ENCODE data around the gene IPO8.

IPO8 gene

DNA sequence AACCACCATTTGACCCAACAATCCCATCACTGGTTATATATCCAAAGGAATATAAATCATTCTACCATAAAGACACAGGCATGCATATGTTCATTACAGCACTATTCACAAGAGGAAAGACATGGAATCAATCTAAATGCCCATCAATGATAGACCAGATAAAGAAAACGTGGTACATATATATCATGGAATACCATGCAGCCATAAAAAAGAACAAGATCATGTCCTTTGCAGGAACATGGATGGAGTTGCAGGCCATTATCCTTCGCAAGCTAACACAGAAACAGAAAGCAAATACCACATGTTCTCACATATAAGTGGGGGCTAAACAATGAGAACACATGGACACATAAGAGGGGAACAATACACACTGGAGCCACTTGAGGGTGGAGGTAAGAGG lies 43.4 kb upstream of the IPO8 start:
- Histone ChIP-seq H3K9ac (ENCODE audit: low read length) (no peak overlapping the region), H3K9me2 (replicated peaks; ENCODE audit: insufficient read depth, low read length) (no peaks in the 10 kb centered on the region), H3K4me1 (ENCODE audit: low read length) (no peaks in the 10 kb centered on the region), H3K4me3 (ENCODE audit: low read length) (no peak overlapping the region), H3K9me3 (replicated peaks; ENCODE audit: insufficient read depth, low read length) (no peaks in the 10 kb centered on the region), H3K36me3 (replicated peaks; ENCODE audit: insufficient read depth, low read length) (0 out of 2 replicates have a peak, but pooled peaks cover 4% of the 10 kb centered on the region), H3K27me3 (replicated peaks; ENCODE audit: insufficient read depth, low read length) (no peaks in the 10 kb centered on the region), H3K79me2 (ENCODE audit: low read length) (no peaks in the 10 kb centered on the region), H4K20me1 (ENCODE audit: insufficient read depth, low read length) (no peaks in the 10 kb centered on the region), H3F3A (ENCODE audit: insufficient read depth, low read length) (no peaks in the 10 kb centered on the region), H3K27ac (ENCODE audit: low read length) (no peak overlapping the region), H3K4me2 (ENCODE audit: low read depth, low read length) (no peak overlapping the region), H2AFZ (ENCODE audit: low read length) (no peak overlapping the region)
- TF ChIP-seq CTCF (IDR thresholded peaks at IDR 0.05; ENCODE audit: low read length) (no peak), EZH2 (optimal IDR thresholded peaks at IDR 0.05; ENCODE audit: low read depth, low read length) (no peak), EZH2phosphoT487 (IDR thresholded peaks at IDR 0.05; ENCODE audit: low read length) (no peak)
- DNase-seq: no peak

DNA sequence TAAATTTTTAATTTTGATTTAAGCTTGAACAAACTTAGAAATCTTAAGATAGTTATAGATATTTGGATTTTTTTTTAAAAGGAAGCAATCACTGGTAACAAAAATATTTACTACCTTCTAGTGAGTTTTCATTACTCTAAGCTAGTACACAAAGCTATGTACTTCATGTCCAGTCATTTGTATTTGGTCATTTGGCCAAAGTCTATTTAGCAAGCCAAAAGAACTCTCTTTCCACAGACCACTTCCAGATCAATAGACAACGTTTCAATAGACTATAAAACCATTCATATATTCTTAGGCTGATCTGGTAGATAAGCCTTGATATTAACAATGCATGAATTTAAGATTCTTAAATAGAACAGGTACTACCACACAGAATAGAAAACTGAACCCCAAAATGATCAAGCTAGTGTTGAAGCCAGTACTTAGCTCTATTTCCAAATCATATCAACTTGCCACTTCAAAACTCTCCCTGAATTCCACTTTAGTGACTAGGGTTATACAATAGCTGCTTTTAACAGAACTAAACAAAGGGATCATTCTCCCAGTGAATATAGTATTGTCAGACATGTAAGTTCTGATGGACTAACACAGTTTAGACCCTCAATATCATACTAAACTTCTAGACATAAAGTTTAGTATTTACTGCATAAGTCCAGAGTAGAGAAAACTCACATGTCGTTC lies 37.4 kb upstream of the IPO8 start:
- Histone ChIP-seq H3K27ac (ENCODE audit: low read length) (no peak overlapping the region), H4K20me1 (ENCODE audit: insufficient read depth, low read length) (no peaks in the 10 kb centered on the region)
- DNase-seq: no peak

DNA sequence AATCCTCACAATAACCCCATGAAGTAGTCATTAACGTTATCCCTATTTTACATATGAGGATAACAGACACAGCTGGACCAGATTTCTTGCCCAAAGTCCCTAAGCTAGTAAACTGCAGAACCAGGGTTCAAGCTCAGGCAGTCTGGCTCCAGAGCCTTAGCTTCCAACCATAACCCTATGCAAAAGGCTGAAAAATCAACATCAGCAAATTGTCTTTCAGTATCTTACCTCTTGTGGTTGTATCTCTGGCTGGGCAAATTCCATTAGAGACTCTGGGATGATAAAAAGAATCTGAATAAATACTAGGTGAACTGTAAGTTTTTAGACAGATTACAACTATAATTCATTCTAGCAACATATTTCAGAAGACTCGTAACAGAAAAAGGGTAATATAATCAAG lies 34.3 kb upstream of the IPO8 start:
- Histone ChIP-seq H3K9me2 (replicated peaks; ENCODE audit: insufficient read depth, low read length) (no peaks in the 10 kb centered on the region), H4K20me1 (ENCODE audit: insufficient read depth, low read length) (no peaks in the 10 kb centered on the region), H3F3A (ENCODE audit: insufficient read depth, low read length) (no peaks in the 10 kb centered on the region), H3K27ac (ENCODE audit: low read length) (no peak overlapping the region), H3K4me3 (ENCODE audit: low read length) (no peak overlapping the region), H3K9me3 (replicated peaks; ENCODE audit: insufficient read depth, low read length) (no peaks in the 10 kb centered on the region), H3K4me1 (ENCODE audit: low read length) (no peaks in the 10 kb centered on the region), H3K9ac (ENCODE audit: low read length) (no peak overlapping the region), H2AFZ (ENCODE audit: low read length) (no peak overlapping the region), H3K36me3 (replicated peaks; ENCODE audit: insufficient read depth, low read length) (no peaks in the 10 kb centered on the region), H3K27me3 (replicated peaks; ENCODE audit: insufficient read depth, low read length) (no peaks in the 10 kb centered on the region), H3K4me2 (ENCODE audit: low read depth, low read length) (no peak overlapping the region), H3K79me2 (ENCODE audit: low read length) (no peaks in the 10 kb centered on the region)
- TF ChIP-seq EZH2phosphoT487 (IDR thresholded peaks at IDR 0.05; ENCODE audit: low read length): no peak
- TF ChIP-seq EZH2 (optimal IDR thresholded peaks at IDR 0.05; ENCODE audit: low read depth, low read length): no peak
- TF ChIP-seq CTCF (IDR thresholded peaks at IDR 0.05; ENCODE audit: low read length): no peak
- no peak for DNase-seq

More for the DNA sequence above, 37.4 kb upstream of the IPO8 start:
- Histone ChIP-seq H3K4me2 (ENCODE audit: low read depth, low read length) (no peak overlapping the region), H3K9me3 (replicated peaks; ENCODE audit: insufficient read depth, low read length) (no peaks in the 10 kb centered on the region), H3K36me3 (replicated peaks; ENCODE audit: insufficient read depth, low read length) (no peaks in the 10 kb centered on the region), H3F3A (ENCODE audit: insufficient read depth, low read length) (no peaks in the 10 kb centered on the region), H3K27me3 (replicated peaks; ENCODE audit: insufficient read depth, low read length) (no peaks in the 10 kb centered on the region), H3K79me2 (ENCODE audit: low read length) (no peaks in the 10 kb centered on the region), H2AFZ (ENCODE audit: low read length) (no peak overlapping the region), H3K9me2 (replicated peaks; ENCODE audit: insufficient read depth, low read length) (no peaks in the 10 kb centered on the region), H3K4me1 (ENCODE audit: low read length) (no peaks in the 10 kb centered on the region), H3K9ac (ENCODE audit: low read length) (no peak overlapping the region), H3K4me3 (ENCODE audit: low read length) (no peak overlapping the region)
- no peak for TF ChIP-seq EZH2phosphoT487 (IDR thresholded peaks at IDR 0.05; ENCODE audit: low read length)

DNA sequence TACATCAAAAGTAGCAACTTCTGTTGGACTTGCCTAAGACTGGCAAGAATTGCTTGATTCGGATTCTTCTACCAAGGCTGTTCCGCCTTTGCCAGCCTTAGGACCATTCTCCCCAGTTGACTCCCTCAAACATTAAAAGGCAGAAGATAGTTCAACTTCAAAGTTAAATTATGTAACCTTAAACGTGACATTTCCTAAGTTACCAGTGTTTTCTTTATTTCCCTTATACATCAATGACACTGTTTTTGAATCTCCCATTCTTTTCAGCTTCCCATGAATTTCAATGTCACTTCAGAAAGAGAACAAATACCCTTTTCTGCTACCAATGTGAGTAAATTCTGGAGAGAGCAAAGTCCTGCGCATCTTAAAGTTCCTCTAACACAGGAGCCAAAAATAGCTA lies 33.9 kb upstream of the IPO8 start:
- H3K4me2 ChIP-seq (ENCODE audit: low read depth, low read length): no peak overlapping the region
- no peaks in the 10 kb centered on the region for H3K9me3 ChIP-seq (replicated peaks; ENCODE audit: insufficient read depth, low read length)
- H3K27me3 ChIP-seq (replicated peaks; ENCODE audit: insufficient read depth, low read length): no peaks in the 10 kb centered on the region
- no peaks in the 10 kb centered on the region for H3K79me2 ChIP-seq (ENCODE audit: low read length)
- H3F3A ChIP-seq (ENCODE audit: insufficient read depth, low read length): no peaks in the 10 kb centered on the region
- no peaks in the 10 kb centered on the region for H3K9me2 ChIP-seq (replicated peaks; ENCODE audit: insufficient read depth, low read length)
- H3K36me3 ChIP-seq (replicated peaks; ENCODE audit: insufficient read depth, low read length): no peaks in the 10 kb centered on the region
- no peak for TF ChIP-seq CTCF (IDR thresholded peaks at IDR 0.05; ENCODE audit: low read length)
- no peak for TF ChIP-seq EZH2 (optimal IDR thresholded peaks at IDR 0.05; ENCODE audit: low read depth, low read length)
- no peak for TF ChIP-seq EZH2phosphoT487 (IDR thresholded peaks at IDR 0.05; ENCODE audit: low read length)
- H2AFZ ChIP-seq (ENCODE audit: low read length): no peak overlapping the region
- no peak for DNase-seq
- H3K4me3 ChIP-seq (ENCODE audit: low read length): no peak overlapping the region
- H3K27ac ChIP-seq (ENCODE audit: low read length): no peak overlapping the region
- H4K20me1 ChIP-seq (ENCODE audit: insufficient read depth, low read length): no peaks in the 10 kb centered on the region
- no peak overlapping the region for H3K9ac ChIP-seq (ENCODE audit: low read length)
- H3K4me1 ChIP-seq (ENCODE audit: low read length): no peaks in the 10 kb centered on the region
